Measurements from ENCODE around the gene APP. TPM values are rescaled to one million over a fixed set of nuclear protein-coding genes. Genes with fewer than 3 reads are reported as not detected.
A peak's percentile ranks its signal among the peaks of the same experiment; 100 is the strongest.

The APP gene
- total and polyA plus RNA-seq, 2 of the 13 experiments (the other 11 are each of a cell fraction or from before 2014, with no cell fraction given), result 70.6 to 262 TPM

- 0 out of 2 replicates have a peak, but pooled peaks have one; percentile 36 for TF ChIP-seq HOMEZ (CRISPR knock-in tag; IDR thresholded peaks at IDR 0.05; ENCODE audit: low read depth)
- TF ChIP-seq ATAD3A (CRISPR knock-in tag; IDR thresholded peaks at IDR 0.05), result no peak
- no peak for TF ChIP-seq BCL3 (CRISPR knock-in tag; IDR thresholded peaks at IDR 0.05)
- TF ChIP-seq ZFP62 (CRISPR knock-in tag; IDR thresholded peaks at IDR 0.05), result no peak
- TF ChIP-seq MED1 (CRISPR knock-in tag; IDR thresholded peaks at IDR 0.05), result 0 out of 2 replicates have a peak, but pooled peaks have one; percentile 28
- TF ChIP-seq ZNF234 (CRISPR knock-in tag; conservative IDR thresholded peaks at IDR 0.05), result no peak
- TF ChIP-seq FIP1L1 (IDR thresholded peaks at IDR 0.05; ENCODE audit: borderline replicate concordance, insufficient read depth, low read depth, low read length), result no peak
- TF ChIP-seq FOXJ3 (CRISPR knock-in tag; IDR thresholded peaks at IDR 0.05; ENCODE audit: borderline replicate concordance), result 0 out of 2 replicates have a peak, but pooled peaks have one; percentile 32
- TF ChIP-seq ZNF414 (CRISPR knock-in tag; IDR thresholded peaks at IDR 0.05), result no peak
- no peak for TF ChIP-seq SNAPC5 (CRISPR knock-in tag; IDR thresholded peaks at IDR 0.05; ENCODE audit: borderline replicate concordance)
- TF ChIP-seq PRDM15 (CRISPR knock-in tag; IDR thresholded peaks at IDR 0.05), result no peak
- no peak for TF ChIP-seq ZBTB40 (IDR thresholded peaks at IDR 0.05)
- no peak for TF ChIP-seq ZBTB40 (CRISPR knock-in tag; IDR thresholded peaks at IDR 0.05)
Observed at GRCh38 chr21:25879203-25879602, 291.4 kb downstream of the APP start (continued).

Measured in HepG2 (cell line).